Body of pancreas (tissue), 4 donors: ENCODE data around the gene USP34. TPM values are rescaled to one million over a fixed set of nuclear protein-coding genes. Genes with fewer than 3 reads are reported as not detected.

Experiments used
- ATAC-seq: fragments of 150-250 bp; one replicate; pipeline ENCODE4 v1.9.1; 2016
- DNase-seq, 4 donors: peaks; one replicate each; pipeline ENCODE4 v3.0.0-alpha.2; 2019
- H3K27ac ChIP-seq, 4 donors: fragments of 200-600 bp; sonication (generic); 1 replicate in 3 of 4; 2 replicates in 1 of 4; pipeline versions ENCODE4 v1.5.1 to v1.6.1; 2016 to 2019; ENCODE audit warnings: mild to moderate bottlenecking in 1 of 4, mixed read lengths in 1 of 4, moderate library complexity in 1 of 4
- H3K27me3 ChIP-seq, 2 donors: fragments of 200-600 bp; sonication (generic); one replicate each; pipeline ENCODE4 v1.6.0; 2016; ENCODE audit warnings: mild to moderate bottlenecking in 1 of 2
- H3K36me3 ChIP-seq, 2 donors: fragments of 200-600 bp; sonication (generic); replicated peaks in 1 of 2; 2 replicates each; pipeline ENCODE4 v1.5.1; 2016; ENCODE audit warnings: low read depth in 2 of 2; ENCODE audit not compliant: insufficient read depth in 1 of 2
- H3K4me1 ChIP-seq: fragments of 200-600 bp; sonication (generic); one replicate; pipeline ENCODE4 v1.6.0; 2016
- H3K4me3 ChIP-seq, 2 donors: fragments of 200-600 bp; sonication (generic); 1 replicate in 1 of 2; 2 replicates in 1 of 2; pipeline ENCODE4 v1.5.1; 2016 to 2019
- H3K9me3 ChIP-seq, 3 donors: fragments of 200-600 bp; sonication (generic); 1 replicate in 2 of 3; 2 replicates in 1 of 3; pipeline ENCODE4 v1.5.1; 2016
- POLR2A ChIP-seq, 3 donors: fragments of 450-650 bp; IDR thresholded peaks; one replicate each; pipeline ENCODE4 v1.6.1; 2016; ENCODE audit warnings: antibody characterized with exemption in 3 of 3, mild to moderate bottlenecking in 2 of 3
- WGBS, 2 donors: methylation state at CpG; one replicate each; pipeline ENCODE4 v1.1.5; 2017; 5-methylcytosine and 5-hydroxymethylcytosine counted together
- intact Hi-C: fragments of 100-400 bp; cut with DNase I; formaldehyde crosslinking; loops from one replicate; pipeline ENCODE4 v1.15.1; 2023
- total RNA-seq, 2 donors: library from RNA; depleted of rRNA; stranded (reverse); fragments of >200 nt; gene quantifications; one replicate each; pipeline ENCODE4 v1.1.0, GENCODE V29; 2016
- TF ChIP-seq, protein P1 (sequence below), 7 experiments: fragments of 450-650 bp in 4 of 7; fragments of 200-600 bp in 3 of 7; sonication (generic) in 3 of 7; IDR thresholded peaks; one replicate each; pipeline ENCODE4 v1.5.1; 2016 to 2019; ENCODE audit warnings: antibody characterized with exemption in 7 of 7

USP34 gene
- total RNA-seq, 2 donors from 2014 or later = 87.0 to 96.5 TPM

DNA sequence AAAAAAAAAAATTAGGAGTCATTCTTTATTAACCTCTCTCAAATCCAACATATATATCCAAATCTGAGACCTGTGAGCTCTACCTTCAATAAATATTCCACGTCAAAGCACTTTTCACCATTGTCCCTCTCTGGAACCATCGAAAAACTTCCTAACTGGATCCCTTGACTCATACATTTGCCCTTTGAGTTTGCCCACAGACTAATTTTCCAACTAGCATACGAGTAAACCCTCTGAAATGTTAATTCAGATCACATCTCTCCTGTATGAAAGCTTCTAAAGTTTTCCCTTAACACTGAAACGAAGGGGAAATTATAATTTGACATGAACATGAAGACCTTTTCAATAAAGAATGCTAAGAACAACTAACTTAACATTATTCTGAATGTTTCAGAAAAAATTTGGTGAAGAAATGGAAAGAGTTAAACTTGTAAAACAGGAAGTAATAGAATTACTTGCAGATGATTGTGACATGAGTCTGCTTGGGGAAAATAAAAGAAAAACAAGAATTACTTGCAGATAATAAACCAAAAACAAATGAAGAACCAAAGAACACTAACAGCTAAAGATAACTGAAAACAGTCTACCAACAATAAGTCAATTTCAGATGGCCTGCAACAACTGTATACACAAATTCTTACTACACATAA is 198.3 kb downstream of the USP34 start:
- no peak overlapping the region for H3K27ac ChIP-seq
- DNase-seq (no peak), ATAC-seq (no peak)
- no peak overlapping the region for H3K4me3 ChIP-seq
- peaks cover 0 to 2% of the 10 kb centered on the region in 2 donors for H3K36me3 ChIP-seq
- 96 to 99% methylated on average over 4 of the region's 4 CpGs for WGBS, 2 donors
- no peaks in the 10 kb centered on the region for H3K9me3 ChIP-seq
- H3K4me1 ChIP-seq = peaks cover 4% of the 10 kb centered on the region
- no peaks in the 10 kb centered on the region for H3K27me3 ChIP-seq
- TF ChIP-seq POLR2A (IDR thresholded peaks at IDR 0.05) = no peak
- TF ChIP-seq, protein P1, sequence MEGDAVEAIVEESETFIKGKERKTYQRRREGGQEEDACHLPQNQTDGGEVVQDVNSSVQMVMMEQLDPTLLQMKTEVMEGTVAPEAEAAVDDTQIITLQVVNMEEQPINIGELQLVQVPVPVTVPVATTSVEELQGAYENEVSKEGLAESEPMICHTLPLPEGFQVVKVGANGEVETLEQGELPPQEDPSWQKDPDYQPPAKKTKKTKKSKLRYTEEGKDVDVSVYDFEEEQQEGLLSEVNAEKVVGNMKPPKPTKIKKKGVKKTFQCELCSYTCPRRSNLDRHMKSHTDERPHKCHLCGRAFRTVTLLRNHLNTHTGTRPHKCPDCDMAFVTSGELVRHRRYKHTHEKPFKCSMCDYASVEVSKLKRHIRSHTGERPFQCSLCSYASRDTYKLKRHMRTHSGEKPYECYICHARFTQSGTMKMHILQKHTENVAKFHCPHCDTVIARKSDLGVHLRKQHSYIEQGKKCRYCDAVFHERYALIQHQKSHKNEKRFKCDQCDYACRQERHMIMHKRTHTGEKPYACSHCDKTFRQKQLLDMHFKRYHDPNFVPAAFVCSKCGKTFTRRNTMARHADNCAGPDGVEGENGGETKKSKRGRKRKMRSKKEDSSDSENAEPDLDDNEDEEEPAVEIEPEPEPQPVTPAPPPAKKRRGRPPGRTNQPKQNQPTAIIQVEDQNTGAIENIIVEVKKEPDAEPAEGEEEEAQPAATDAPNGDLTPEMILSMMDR (IDR thresholded peaks at IDR 0.05) = no peak
- intact Hi-C loops = no loop called here

DNA sequence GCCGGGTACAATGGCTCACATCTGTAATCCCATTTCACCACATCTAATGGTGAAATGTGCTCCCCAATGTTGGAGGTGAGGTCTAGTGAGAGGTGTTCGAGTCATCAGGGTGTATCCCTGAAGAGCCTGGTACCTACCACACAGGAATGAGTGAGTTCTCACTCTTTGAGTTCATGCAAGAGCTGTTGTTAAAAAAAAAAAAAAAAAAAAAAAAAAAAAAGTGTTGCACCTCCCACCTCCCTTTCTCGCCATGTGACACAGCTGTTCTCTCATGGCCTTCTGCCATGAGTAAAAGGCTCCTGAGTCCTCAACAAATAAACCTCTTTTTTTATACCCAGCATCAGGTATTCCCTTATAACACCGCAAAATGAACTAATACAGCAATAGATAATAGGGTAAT is 202.6 kb downstream of the USP34 start:
- H3K4me3 ChIP-seq = no peak overlapping the region
- H3K36me3 ChIP-seq = no peaks in the 10 kb centered on the region
- no peak for ATAC-seq
- WGBS, 2 donors = 94 to 99% methylated on average over 4 of the region's 4 CpGs
- H3K9me3 ChIP-seq = no peaks in the 10 kb centered on the region
- no peaks in the 10 kb centered on the region for H3K4me1 ChIP-seq
- TF ChIP-seq, protein P1 (IDR thresholded peaks at IDR 0.05) = no peak
- H3K27ac ChIP-seq = no peak overlapping the region
- intact Hi-C loops = no loop called here
- no peaks in the 10 kb centered on the region for H3K27me3 ChIP-seq
- DNase-seq = no peak

DNA sequence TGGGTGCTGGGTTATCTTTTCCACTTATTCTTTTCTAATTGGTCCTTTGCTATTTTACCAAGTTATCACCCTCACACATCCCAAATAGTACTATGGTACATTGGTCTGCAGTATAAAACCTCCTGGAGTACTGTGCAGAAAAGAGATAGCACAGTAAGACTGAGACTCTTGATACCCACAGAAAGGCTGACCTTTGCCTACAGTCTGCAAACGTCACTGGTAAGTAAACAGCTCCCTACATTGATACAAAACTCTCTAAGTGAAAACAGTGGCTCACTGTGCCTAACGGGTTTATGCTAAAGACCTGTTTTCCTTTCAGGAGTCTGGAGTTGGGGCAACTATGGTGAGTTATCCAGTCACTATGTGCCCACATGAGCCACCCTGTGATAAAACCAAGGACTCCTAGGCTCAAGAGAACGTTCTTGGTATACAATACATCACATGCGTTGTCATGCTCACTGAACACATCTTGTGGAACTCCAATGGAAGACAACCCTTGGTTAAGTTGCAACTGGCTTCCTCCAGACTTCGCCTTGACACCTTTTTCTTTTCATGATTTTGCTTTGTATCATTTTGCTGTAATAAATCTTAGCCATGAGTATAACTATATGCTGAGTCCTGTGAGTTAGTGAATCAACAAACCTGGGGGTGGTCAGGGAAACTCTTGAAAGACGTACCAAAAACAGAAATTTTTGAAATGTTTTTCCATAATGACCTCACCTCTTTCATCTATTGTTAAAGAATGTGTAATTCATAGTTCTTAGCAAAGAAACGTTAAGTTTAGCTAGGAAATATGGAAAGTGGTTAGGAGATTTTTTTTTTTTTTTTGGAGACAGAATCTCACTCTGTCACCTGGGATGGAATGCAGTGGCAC is 204.0 kb downstream of the USP34 start:
- Histone ChIP-seq H3K27me3 (no peaks in the 10 kb centered on the region), H3K4me1 (no peaks in the 10 kb centered on the region), H3K9me3 (no peaks in the 10 kb centered on the region), H3K27ac (no peak overlapping the region), H3K36me3 (no peaks in the 10 kb centered on the region), H3K4me3 (no peak overlapping the region)
- intact Hi-C loops = no loop called here
- 70 to 78% methylated on average over 7 of the region's 7 CpGs for WGBS, 2 donors
- DNase-seq (no peak), ATAC-seq (no peak)
- TF ChIP-seq, protein P1 (IDR thresholded peaks at IDR 0.05) = no peak
- no peak for TF ChIP-seq POLR2A (IDR thresholded peaks at IDR 0.05)

DNA sequence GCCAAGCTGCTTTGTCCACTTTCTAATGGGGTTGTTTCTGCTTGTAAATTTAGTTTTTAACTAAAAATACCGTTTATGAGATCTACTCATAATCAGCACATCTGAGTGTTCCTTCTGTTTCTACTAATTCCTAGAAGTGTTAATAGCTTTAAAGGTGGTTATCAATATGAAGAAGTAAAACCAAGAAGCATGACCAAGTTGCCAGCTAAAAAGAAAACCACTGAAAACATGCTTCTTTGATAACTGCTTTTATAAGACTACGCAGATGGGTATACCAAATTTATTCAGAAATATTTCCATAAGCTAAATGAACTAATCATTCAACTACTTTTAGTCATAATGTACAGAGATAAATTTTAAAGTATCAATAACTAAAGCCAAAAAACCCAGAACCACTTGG is 207.1 kb downstream of the USP34 start:
- H3K4me1 ChIP-seq = no peaks in the 10 kb centered on the region
- no peaks in the 10 kb centered on the region for H3K27me3 ChIP-seq
- no peak for DNase-seq
- intact Hi-C loops = no loop called here
- 92% methylated on average over 2 of the region's 2 CpGs for WGBS, 2 donors
- H3K27ac ChIP-seq = no peak overlapping the region
- ATAC-seq = no peak
- H3K4me3 ChIP-seq = no peak overlapping the region
- H3K9me3 ChIP-seq = no peaks in the 10 kb centered on the region
- TF ChIP-seq, protein P1 (IDR thresholded peaks at IDR 0.05) = no peak
- H3K36me3 ChIP-seq = no peaks in the 10 kb centered on the region
